ENCODE measurements around the gene MAP3K21. TPM values are rescaled to one million over a fixed set of nuclear protein-coding genes. Genes with fewer than 3 reads are reported as not detected.

The MAP3K21 gene
- polyA plus RNA-seq, 1 donor (not counting 4 experiments of a cell fraction or from before 2014, with no cell fraction given) = 6.4 TPM

DNA sequence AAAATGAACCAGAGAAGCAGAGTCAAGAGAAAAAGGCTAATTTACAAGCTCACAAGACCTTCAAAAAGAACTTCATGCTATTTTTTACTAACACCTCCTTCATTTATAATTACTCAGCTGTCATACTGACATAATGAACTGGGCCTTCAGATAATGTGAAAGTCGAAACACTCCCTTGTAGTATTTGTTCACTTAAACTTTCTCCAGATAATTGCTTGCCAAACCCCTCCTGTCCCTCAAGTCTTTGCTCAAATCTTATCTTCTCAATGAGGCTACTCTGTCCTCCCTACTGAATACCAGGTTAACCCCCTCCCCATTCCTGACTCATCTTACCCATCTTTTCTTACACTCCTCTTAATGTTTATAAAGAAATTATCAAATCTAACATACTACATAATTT lies 11.1 kb upstream of the MAP3K21 start:
- Histone ChIP-seq H3K9me3 (ENCODE audit: control insufficient read depth, low read depth, low read length) (no peaks in the 10 kb centered on the region), H3K79me2 (ENCODE audit: control insufficient read depth, insufficient read depth, low read length) (no peaks in the 10 kb centered on the region), H4K20me1 (ENCODE audit: control insufficient read depth, extremely low read depth, insufficient read depth, low read length) (no peaks in the 10 kb centered on the region), H3K27me3 (ENCODE audit: control insufficient read depth, extremely low read depth, insufficient read depth, low read length) (no peaks in the 10 kb centered on the region), H3K27ac (ENCODE audit: control insufficient read depth, insufficient read depth, low read length) (no peak overlapping the region), H3K36me3 (ENCODE audit: control insufficient read depth in 2 of 2, extremely low read depth in 1 of 2, insufficient read depth in 2 of 2, low read length in 2 of 2) (no peaks in the 10 kb centered on the region), H3K4me2 (ENCODE audit: control insufficient read depth, extremely low read depth, insufficient read depth, low read depth, low read length) (no peak overlapping the region), H2AFZ (ENCODE audit: control insufficient read depth, low read length) (no peak overlapping the region), H3K4me1 (ENCODE audit: control insufficient read depth, extremely low read depth, insufficient read depth, low read length) (no peaks in the 10 kb centered on the region), H3K9me1 (ENCODE audit: control insufficient read depth, extremely low read depth, insufficient read depth, low read length) (no peaks in the 10 kb centered on the region), H3K9ac (ENCODE audit: control insufficient read depth, extremely low read depth, insufficient read depth, low read length) (no peak overlapping the region), H3K4me3 (ENCODE audit: control insufficient read depth in 2 of 3, extremely low read depth in 1 of 3, insufficient read depth in 2 of 3, low read depth in 1 of 3, low read length in 3 of 3) (no peak overlapping the region)
- DNase-seq (ENCODE audit: low read depth, low spot score) (no peak), FAIRE-seq (no peak)
- TF ChIP-seq CTCF (optimal IDR thresholded peaks at IDR 0.05 in 1 of 3, IDR thresholded peaks at IDR 0.05 in 1 of 3, conservative IDR thresholded peaks at IDR 0.05 in 1 of 3; ENCODE audit: extremely low read depth in 1 of 3, insufficient read depth in 2 of 3, low read length in 3 of 3) = no peak
- TF ChIP-seq EZH2 (IDR thresholded peaks at IDR 0.05; ENCODE audit: low read length) = no peak
- dilution Hi-C loops (cut with MboI; ENCODE audit: extremely low pct_ligation_motif_present, low sequenced_read_pairs) = no loop called here

DNA sequence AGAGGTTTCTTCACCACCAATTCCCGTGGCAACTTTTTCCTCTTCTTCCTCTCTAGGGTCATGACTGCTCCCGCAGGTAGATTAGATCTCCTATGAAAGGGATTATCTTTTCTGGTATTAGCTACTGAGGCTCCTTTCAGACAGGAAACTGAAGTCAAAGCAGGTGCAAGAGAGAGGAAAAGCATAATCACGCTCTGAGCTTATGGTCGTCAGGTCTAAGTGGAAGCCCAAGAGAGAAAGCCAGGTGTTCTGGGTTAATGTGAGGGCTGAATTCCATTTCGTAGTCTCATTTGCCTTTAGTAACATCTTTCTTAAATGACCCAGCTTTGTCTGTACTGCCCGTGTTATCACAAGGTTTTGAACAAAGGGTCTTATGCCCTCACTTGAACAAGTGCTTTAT lies 8.3 kb upstream of the MAP3K21 start:
- Histone ChIP-seq H3K36me3 (ENCODE audit: control insufficient read depth in 2 of 2, extremely low read depth in 1 of 2, insufficient read depth in 2 of 2, low read length in 2 of 2) (no peaks in the 10 kb centered on the region), H3K9me3 (ENCODE audit: control insufficient read depth, low read depth, low read length) (no peaks in the 10 kb centered on the region), H3K4me3 (ENCODE audit: control insufficient read depth in 2 of 3, extremely low read depth in 1 of 3, insufficient read depth in 2 of 3, low read depth in 1 of 3, low read length in 3 of 3) (no peak overlapping the region), H3K79me2 (ENCODE audit: control insufficient read depth, insufficient read depth, low read length) (no peaks in the 10 kb centered on the region), H2AFZ (ENCODE audit: control insufficient read depth, low read length) (no peak overlapping the region), H3K4me1 (ENCODE audit: control insufficient read depth, extremely low read depth, insufficient read depth, low read length) (no peaks in the 10 kb centered on the region), H4K20me1 (ENCODE audit: control insufficient read depth, extremely low read depth, insufficient read depth, low read length) (no peaks in the 10 kb centered on the region), H3K27me3 (ENCODE audit: control insufficient read depth, extremely low read depth, insufficient read depth, low read length) (no peaks in the 10 kb centered on the region), H3K9me1 (ENCODE audit: control insufficient read depth, extremely low read depth, insufficient read depth, low read length) (no peaks in the 10 kb centered on the region), H3K9ac (ENCODE audit: control insufficient read depth, extremely low read depth, insufficient read depth, low read length) (no peak overlapping the region), H3K27ac (ENCODE audit: control insufficient read depth, insufficient read depth, low read length) (no peak overlapping the region), H3K4me2 (ENCODE audit: control insufficient read depth, extremely low read depth, insufficient read depth, low read depth, low read length) (no peak overlapping the region)
- no peak for DNase-seq (ENCODE audit: low read depth, low spot score)
- dilution Hi-C loops (cut with MboI; ENCODE audit: extremely low pct_ligation_motif_present, low sequenced_read_pairs) = no loop called here
- TF ChIP-seq EZH2 (IDR thresholded peaks at IDR 0.05; ENCODE audit: low read length) (no peak), CTCF (optimal IDR thresholded peaks at IDR 0.05 in 1 of 3, IDR thresholded peaks at IDR 0.05 in 1 of 3, conservative IDR thresholded peaks at IDR 0.05 in 1 of 3; ENCODE audit: extremely low read depth in 1 of 3, insufficient read depth in 2 of 3, low read length in 3 of 3) (no peak)
- no peak for FAIRE-seq

Measured in keratinocyte (primary cell).